IPS-NIHi7 (cell line): ENCODE measurements around the gene BSN.
A peak's percentile ranks its signal among the peaks of the same experiment; 100 is the strongest.

Source experiments
- DNase-seq: peaks from one replicate; pipeline ENCODE4 v3.0.0; 2012; ENCODE audit warnings: mixed read lengths; ENCODE audit errors: extremely low spot score

Gene BSN

DNA sequence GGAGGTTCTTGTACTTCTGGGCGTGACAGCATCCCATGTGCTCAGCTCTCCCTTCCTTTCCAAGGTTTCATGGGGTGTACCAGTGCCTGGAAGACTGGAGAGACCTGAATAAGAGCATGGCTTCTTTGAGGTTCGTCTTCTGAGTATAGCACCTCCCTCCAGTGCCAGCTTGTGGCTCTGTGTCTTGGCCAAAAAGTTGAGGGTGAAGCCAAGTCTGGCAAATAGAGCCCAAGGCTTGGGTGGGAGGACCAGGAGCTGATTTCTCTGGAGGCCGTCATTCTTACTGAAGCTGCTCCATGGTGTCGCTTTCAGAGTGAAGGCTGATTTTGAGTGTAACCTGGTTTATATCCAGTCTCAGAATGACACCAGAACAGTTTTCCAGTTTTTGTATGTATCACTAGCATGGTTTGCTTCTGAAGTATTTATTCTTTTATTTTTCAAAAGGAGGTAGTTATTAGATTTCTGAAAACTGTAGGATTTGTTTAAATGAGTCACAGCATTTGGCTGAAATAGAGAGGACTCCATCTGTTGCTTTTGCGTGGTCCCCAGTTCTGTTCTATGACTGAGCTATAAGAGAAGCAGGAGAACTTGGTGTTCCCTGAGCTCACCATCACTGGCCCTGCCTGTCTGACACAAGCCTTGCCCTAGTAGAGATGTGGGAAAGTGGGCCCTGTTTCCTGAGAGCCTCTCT is 47.2 kb downstream of the BSN start:
- no peak for DNase-seq

DNA sequence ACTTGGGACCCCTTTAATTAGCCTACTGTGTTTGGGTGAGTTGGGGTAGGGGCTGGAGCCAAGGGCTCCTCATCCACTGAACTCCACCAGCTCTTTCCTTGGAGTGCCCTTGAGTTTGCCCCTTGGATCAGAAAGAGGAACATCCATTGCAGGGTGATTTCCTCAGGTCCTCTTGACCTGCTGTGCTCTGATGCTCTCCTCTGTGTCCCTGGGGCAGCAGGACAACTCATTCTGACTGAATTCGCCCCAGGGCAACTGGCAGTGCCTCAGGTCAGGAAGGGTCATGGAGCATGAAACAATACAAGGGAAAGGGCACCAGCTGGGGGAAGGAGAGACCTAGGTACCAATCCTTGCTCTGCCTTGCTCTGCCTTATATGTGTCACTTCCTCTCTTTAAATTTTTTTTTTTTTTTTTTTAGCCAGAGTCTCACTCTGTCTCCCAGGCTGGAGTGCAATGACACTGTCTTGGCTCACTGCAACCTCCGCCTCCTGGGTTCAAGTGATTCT is 47.8 kb downstream of the BSN start:
- DNase-seq, result no peak

DNA sequence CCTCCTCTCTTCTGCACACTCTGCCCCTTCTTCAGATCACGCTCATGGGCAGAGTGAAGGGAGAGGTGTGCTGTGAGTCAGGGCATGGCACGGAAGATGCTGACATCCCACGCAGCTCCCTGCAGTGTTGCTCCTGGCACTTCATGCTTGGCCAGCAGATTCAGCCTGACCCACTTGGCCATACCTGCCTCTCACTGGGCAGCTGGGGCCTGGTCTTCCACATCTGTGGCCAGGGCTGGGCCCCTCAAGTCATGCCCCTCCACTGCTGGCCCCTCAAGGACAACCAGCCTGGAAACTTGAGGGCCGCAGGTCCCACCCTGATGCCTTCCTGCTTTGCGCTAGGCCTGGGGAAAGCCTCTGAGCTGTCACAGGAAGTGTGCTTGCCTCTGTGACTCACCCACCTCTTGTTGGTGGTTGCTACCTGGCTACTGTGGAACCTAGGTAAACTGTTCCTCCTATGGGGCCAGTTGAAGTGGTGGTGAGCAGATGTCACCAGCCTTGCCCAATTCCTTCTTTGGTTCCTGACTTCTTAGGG is 48.7 kb downstream of the BSN start:
- no peak for DNase-seq

DNA sequence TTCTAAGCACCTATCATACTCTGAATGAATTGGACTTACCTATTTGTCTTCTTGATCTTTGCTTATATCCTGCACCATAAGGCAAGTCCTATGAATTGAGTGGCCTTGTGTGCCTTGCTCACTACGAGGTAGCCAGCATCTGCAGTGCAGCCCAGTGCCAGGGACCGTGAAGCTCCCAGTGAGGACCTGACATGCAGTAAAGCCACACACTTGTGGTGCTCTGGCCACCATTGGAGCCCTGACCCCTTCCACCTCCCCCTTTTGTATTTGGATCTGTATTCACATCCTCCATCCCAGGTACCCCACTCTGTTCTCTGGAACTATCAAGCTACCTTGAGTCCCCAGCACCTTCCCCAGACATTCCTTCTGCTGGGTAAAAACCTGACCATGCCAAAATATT is 52.1 kb downstream of the BSN start:
- DNase-seq, result peak; percentile 7

DNA sequence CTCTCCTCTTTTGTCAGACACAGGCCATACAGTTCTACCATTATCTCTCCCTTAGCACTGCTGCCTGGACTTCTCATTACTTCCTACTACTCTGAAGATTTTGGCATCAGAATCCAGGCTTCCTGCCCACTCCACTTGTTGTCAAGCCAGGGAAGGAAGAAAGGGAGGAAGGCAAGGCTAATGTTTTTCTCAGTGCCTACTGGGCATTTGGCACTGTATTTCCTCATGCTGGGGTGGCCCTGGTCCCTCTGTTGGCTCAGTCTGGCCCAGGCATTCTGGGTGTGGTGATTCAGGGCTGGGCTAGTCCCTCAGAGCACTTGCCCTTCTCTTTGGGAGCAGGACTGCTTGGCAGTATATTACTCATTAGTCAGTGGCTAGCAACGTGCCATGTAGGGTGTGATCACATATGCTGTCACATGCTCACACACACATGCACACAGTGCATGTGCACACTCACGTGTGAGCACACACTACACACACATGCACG is 52.9 kb downstream of the BSN start:
- DNase-seq, result no peak

DNA sequence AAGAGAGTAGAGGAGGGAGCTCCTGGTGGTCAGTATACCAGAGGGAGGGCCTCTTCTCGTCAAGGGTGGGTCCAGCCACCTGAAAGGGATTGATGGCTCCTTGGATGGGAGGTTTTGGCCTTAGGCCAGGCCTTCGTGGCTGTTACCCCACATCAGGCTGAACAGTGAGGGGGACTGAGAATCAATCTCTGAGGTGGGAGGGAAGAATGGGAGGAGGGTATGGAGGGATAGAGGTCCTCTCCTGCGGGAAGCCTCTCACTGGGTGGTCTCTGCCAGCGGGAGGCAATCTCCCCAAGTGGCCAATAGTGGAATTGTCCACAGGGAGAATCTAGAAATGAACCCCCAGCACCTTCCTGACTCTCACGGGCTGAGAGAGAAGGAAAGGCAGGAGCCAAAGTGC is 53.5 kb downstream of the BSN start:
- DNase-seq, result peak; percentile 11

DNA sequence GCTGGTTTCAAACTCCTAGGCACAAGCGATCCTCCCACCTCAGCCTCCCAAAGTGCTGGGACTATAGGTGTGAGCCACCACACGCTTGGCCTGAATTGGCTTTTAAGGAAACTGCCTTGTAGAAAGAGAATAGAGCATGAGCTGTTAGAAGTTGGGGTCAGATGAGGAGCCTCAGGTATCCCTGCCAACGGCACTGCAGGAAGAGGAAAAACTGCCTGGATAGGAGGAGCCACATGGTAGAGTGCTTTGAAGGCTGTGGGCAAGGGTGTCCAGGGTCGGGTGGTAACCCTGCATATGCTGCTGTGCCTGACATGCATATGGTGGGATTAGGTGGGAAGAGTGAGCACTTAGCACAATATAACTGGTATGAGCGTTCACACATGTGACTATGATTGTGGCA is 55.0 kb downstream of the BSN start:
- no peak for DNase-seq

DNA sequence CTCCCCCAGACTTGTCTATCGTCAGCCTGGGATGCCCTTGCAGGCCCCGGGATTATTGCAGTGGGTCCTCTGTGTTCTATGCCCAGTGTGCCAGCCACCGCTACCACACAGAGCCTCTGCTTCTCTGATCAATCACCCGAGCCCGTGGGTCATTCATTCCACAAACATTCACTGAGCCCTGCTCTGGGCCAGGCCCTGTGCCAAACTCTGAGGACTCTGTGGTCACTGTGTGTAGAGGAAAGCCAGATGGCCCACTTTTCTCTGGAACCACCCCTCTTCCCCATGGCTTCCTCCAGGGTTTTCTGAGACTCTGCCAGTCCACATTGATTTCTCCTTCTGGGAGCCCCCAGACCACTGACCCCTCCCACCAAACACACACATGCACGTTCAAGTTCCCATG is 55.5 kb downstream of the BSN start:
- DNase-seq, result no peak

DNA sequence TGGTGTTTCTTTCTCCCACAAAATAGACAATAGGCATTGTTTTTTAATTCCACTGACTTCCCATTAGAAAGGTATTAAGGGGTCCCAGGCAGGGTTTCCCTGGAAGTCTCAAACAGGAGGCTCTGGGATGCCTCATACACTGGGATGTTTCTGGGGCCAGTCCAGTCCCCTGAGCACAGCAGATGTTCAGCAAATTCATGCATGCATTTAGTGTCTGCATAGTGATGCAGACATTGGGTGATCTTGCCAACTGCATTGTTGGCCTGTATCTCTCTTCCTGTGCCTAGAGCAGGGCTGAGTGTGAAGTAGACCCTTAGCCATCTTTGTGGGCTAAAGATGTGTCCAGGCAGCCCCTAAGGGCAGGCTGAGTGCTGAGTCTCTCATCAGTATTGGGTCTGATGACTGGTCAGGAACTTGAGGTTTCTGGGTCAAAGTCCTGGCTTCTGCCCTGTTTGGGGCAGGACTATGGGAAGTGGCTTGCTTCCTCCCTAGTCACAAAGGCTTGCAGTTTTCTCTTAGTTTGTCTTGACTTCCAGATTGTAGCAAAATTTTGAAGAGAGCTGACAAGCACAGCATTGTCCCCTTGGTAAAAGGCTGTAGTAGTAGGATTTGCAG is 56.5 kb downstream of the BSN start:
- DNase-seq, result no peak

DNA sequence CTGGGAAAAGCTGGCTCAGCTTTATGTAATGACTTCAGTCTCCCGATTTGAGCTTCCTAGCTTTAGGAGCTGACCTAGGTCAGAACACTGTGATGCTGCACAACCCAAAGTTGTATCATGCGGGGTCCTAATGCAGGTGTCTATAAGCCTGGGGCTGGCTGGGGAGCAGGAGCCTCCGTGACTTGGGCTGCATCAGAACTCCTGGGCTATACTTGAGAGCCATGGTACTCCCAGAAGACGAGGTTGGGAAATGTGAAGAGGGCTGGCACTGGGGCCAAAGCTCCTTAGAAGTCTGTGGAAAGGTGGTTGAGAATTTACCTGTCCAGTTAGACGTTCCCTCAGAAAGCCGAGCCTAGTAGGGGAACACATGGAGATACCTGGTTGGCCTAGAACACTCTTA is 57.0 kb downstream of the BSN start:
- DNase-seq, result no peak

DNA sequence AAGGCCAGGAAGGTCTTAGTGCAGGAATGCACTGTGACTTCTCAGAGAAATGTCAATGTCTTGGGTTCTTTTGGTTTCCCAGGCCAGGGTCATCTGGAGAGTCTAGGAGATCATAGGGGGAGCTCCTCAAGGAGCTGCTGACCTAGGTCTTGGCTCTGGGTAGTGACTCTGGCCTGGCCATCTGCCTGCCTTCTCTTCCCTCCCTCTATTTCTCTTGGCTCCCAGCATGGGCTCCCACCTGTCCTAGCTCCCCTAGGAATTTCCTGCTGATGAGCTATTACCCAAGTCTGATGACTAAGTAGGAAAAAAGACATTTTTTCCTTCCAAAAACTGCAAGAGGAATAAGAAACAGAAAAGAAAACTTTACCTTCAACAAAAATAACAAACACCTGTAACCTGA is 57.4 kb downstream of the BSN start:
- DNase-seq, result no peak

DNA sequence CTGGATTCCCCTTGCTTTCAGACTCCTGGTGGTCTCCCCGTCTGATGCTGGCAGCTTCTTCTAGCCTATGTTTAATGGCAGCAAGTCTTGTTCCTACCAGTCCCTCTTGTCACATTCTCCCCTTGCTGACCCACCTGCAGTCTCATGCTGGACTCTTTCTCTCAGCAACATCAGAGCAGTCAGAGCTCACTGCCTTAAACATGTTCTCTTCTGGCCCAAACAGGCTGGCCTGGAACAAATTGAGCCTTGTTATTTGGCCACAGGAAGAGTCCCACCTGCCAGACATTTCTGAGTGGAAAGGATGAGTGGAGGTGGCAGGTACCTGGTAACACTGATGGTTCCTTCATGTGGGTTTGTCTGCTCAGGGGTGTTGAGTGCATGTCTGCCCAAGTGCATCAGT is 60.7 kb downstream of the BSN start:
- DNase-seq, result no peak

DNA sequence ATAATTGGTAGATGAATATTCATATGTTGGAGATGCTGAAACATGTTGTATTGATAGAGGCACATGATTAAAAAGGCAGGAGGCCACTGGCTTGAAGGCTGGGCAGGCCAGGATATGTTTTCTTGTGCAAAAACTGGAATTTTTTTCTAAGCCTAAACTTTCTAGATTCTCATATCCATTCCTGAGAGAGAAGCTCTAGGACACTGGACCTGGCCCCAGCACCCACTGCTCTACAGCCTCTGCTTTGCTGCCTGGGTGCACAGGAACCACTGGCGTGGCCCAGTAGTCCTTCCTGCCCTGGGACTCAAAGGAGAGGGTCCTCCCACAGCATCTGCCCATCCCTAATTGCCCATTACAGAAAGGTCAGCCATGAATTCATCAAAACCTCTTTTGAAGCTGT is 61.8 kb downstream of the BSN start:
- no peak for DNase-seq

DNA sequence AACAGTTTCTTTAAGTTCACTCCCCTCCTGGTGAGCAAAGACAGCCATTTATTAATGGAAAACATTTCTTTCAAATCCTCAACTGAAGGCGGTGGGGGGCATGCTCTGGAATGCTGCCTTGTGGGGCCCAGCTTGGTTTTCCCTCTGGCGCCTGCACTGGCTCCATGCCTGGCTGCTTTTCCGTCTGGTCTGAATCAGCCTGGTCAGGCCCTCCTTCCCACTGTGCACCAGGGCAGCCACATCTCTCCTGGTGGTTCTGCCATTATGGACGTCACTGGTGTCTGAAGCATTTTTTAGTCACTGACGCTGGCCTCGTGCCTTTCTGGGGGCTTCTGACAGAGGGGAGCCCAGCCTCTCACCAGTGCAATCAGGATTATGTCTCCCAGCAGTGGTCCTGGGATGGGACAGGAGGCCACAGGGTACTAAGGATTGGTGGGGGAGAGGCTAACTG is 62.2 kb downstream of the BSN start:
- DNase-seq, result no peak

DNA sequence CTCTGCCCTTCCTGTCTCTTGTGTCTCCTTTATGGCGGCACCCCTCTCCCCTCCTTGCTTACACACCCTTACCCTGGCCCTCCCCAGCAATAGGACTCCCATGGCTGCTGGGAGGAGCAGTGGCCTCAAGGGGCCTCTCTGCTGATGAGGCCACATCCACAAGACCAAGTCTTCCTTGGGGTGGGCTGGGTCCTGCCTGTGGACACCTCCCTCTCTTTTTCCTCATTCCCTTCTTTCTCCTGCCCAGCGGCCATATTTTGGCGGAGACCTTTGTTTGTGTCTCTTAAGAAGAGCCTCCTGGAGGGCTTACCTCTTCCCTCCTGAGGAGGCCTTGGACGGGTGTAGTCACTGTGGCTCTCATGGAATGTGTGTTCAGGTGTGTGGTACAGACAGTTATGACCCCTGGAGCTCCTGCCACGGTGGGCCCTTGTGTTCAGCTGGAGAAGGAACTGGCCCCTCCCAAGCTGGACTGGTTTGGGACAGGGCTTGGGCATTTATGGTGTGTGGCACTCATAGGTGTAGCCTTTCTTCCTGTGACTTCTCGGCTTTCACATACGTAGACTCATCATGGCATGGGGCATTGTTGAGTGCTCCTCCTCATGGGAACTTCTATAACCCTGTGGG is 63.2 kb downstream of the BSN start:
- DNase-seq, result no peak

DNA sequence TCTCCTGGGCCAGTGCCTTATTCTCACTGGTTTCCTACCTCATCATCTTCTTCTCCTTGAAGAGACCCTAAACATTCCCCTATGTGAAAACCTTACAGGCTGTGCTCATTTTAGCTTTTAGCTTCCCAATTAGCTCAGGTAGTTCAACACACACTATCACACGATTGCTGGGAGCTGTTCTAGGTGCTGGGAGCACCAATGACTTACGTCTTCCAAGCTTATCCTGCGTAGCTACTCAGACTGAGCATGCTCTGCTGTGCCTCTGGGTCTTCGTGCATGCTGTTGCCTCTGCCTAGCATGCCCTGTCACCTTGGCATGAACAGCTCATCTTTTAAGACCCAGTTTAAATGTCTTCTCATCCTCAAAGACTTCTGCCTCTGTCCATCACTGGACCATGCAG is 64.1 kb downstream of the BSN start:
- DNase-seq, result no peak

DNA sequence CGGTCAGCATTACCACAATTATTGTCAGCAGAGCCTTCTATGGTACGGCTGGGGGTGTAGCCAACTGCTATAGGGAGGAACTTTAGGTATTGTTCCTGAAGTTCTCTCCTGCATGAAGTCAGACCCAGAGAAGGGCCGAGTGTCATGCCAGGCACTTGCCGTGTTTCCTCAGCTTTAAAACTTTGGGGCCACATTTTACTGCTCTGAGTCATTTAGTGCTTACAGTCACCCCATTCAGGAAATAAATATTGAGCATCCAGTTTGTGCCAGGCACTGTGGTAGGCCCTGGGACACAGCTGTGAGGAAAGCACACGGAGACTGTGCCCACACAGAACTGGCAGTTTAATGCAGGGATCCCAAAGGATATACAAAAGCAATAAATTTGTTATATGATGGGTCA is 65.4 kb downstream of the BSN start:
- DNase-seq, result no peak

DNA sequence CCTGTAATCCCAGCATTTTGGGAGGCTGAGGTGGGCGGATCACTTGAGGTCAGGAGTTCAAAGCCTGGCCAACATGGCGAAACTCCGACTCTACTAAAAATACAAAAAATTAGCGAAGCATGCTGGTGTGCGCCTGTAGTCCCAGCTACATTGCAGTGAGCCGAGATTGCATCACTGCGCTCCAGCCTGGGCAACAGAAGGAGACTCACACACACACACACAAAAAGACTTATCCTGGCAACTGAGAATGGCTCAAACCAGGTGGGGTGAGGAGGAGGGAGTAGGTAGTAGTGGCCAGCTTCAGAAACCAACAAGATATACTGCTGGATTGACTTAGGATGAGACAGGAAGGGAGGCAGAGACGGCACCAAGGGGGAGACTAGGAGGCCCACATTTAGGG is 66.5 kb downstream of the BSN start:
- no peak for DNase-seq

DNA sequence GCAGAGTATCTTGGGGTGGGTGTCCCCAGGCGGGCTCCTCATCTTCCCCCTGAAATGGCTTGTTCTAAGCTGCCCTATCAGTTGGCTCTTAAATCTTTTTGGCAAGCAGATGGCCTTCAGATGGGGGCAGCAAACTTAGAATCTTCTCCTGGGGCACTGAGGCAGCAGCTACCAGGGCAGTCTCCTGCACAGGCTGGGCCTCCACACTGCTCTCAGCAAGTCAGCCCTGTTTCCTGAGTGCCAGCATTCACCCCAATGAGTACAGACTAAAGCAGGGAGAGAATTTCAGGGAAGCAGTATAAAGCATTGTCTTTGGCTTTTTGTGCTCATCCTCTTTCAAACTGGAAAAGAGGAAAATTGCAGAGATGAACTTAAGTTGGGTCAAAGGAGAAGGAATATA is 68.8 kb downstream of the BSN start:
- DNase-seq, result no peak

DNA sequence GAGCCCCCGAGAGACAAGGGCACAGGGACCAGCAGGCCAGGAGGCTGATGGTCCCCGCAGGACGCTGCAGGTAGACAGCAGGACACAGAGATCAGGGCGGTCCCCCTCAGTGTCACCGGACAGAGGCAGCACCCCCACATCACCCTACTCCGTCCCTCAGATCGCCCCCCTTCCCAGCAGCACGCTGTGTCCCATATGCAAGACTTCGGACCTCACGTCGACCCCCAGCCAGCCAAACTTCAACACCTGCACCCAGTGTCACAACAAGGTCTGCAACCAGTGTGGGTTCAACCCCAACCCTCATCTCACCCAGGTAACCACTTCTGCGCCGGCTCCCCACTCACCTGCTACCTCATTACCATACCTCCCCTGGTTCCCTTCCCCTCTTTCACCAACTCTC is 70.8 kb downstream of the BSN start:
- DNase-seq, result no peak

DNA sequence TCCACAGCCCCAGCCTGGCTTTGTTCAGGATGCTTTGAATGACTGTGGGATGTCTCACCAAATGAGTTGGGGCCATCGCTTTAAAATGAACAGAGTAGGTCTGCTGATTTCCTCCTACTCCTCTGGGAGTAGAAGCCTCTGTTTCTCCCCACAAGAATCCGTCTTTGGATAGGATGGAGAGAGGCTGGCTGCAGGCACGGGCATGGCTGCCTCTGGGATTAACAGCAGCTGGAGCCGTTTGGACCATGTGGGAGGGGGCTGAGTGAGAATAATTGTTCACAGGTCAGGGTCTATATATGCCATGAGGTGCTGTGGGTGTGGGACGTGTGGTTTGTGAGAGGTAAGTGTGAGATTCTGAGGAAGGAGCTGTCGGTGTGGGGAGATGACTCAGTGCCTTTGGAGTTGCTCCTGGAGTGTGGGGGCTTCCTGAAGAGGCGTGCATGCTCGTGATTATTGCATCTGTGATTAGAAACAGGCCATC is 71.9 kb downstream of the BSN start:
- no peak for DNase-seq

DNA sequence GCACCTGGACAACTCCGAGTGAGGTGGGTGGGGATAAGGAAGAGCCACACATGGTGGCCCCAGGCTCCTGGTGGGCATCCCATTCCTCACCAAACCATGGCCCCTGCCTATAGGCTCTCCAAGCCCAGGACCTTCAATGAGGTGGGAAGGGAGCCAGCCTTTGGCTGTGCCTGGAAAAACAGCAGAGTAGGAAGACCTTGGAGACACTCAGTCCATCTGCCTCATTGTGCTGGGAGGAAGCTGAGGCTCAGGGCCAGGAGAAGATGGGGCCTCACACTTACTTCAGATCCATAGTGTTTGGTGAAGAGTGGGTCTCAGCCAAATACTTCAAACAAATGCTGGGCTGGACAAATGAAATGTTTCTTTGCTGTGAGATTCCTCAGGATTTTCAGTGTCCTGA is 72.5 kb downstream of the BSN start:
- DNase-seq, result no peak

DNA sequence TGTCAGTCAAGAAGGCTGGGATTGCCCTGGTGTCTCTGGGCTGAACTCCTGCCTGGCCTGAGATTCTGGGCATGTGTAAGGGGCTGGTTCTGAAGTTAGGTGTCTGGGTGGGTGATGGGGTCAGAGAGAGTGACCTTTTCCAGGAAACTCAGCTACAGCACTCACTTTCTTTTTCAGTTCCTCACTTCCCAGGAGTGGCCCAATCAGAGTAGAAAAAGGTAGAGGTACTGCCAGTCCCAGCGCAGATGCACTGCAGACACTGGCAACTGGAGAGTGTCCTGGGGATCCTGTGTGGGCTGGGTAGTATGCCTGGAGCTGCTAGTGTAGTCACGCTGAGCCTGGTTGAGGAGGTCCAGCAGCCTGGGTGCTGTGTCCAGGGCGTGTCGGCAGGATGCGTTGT is 73.4 kb downstream of the BSN start:
- no peak for DNase-seq
